GM12878 (cell line): Measurements from ENCODE around the gene SPTBN2. TPM values are rescaled to one million over a fixed set of nuclear protein-coding genes. Genes with fewer than 3 reads are reported as not detected.

Experiments
- ATAC-seq: fragments of 200-7000 bp; cut with Tn5 transposase; 3 replicates; pipeline ENCODE4 v1.9.1; 2020; ENCODE audit warnings: mild to moderate bottlenecking, moderate library complexity
- BruUV-seq: library from RNA; stranded (reverse); fragments of 400-500 nt; replicated peaks from 2 replicates; lab custom pipeline; 2021; lab: Mats Ljungman, UMichigan
- CTCF ChIA-PET: fragments of 300-600 bp; sonication (Branson Sonifier 250); formaldehyde crosslinking; extraction: SDS; loops from one replicate; lab custom pipeline; 2021; ENCODE audit warnings: inconsistent platforms; lab: Yijun Ruan, JAX
- POLR2A ChIA-PET: fragments of 350-600 bp; formaldehyde crosslinking; extraction: SDS; loops from one replicate; lab custom pipeline; 2021; ENCODE audit warnings: inconsistent platforms; lab: Charles Lee
- RAD21 ChIA-PET: fragments of 300-600 bp; sonication (Branson Sonifier 250); formaldehyde crosslinking; loops from one replicate; lab custom pipeline; 2023; ENCODE audit warnings: antibody characterized with exemption; ENCODE audit not compliant: unreplicated experiment; lab: Charles Lee
- SMC1A ChIA-PET: fragments of 300-600 bp; sonication (Branson Sonifier 250); formaldehyde crosslinking; loops from one replicate; lab custom pipeline; 2023; ENCODE audit not compliant: unreplicated experiment, uncharacterized antibody; lab: Charles Lee
- DNase-seq: peaks from one replicate; pipeline ENCODE4 v3.0.0-alpha.2; 2011; ENCODE audit warnings: low read depth, low spot score
- FAIRE-seq: peaks from 3 replicates; lab custom pipeline; 2011; peaks lifted over from hg19 to GRCh38; lab: Jason Lieb, UNC
- H2AFZ ChIP-seq: 2 replicates; pipeline ENCODE4 v1.6.0; 2011; ENCODE audit warnings: low read depth, low read length, control low read depth; ENCODE audit not compliant: control insufficient read depth
- H3K27ac ChIP-seq: 2 replicates; pipeline ENCODE4 v1.5.1; 2011; ENCODE audit warnings: control low read depth; ENCODE audit not compliant: control insufficient read depth, insufficient read depth
- H3K27me3 ChIP-seq, 2 experiments: replicated peaks in 1 of 2; 2 replicates each; pipeline versions ENCODE4 v1.6.0 to v1.6.1; 2011; ENCODE audit warnings: low read length in 1 of 2; ENCODE audit not compliant: control insufficient read depth in 2 of 2, insufficient read depth in 2 of 2
- H3K36me3 ChIP-seq, 2 experiments: 2 replicates each; pipeline ENCODE4 v1.5.1; 2011; ENCODE audit warnings: low read length in 1 of 2; ENCODE audit not compliant: control insufficient read depth in 2 of 2, insufficient read depth in 2 of 2
- H3K4me1 ChIP-seq: 2 replicates; pipeline ENCODE4 v1.6.1; 2011; ENCODE audit warnings: mild to moderate bottlenecking, low read length, moderate library complexity, mixed read lengths; ENCODE audit not compliant: control insufficient read depth, insufficient read depth
- H3K4me2 ChIP-seq: 2 replicates; pipeline ENCODE4 v1.6.0; 2011; ENCODE audit warnings: control low read depth; ENCODE audit not compliant: control insufficient read depth, insufficient read depth
- H3K4me3 ChIP-seq: fragments of 200-600 bp; sonication (generic); 2 replicates; pipeline ENCODE4 v1.5.1; 2016
- H3K79me2 ChIP-seq: 2 replicates; pipeline ENCODE4 v1.6.0; 2011; ENCODE audit warnings: low read length; ENCODE audit not compliant: control insufficient read depth, insufficient read depth
- H3K9ac ChIP-seq: 2 replicates; pipeline ENCODE4 v1.8.0; 2011; ENCODE audit warnings: low read length, control low read depth, mixed read lengths; ENCODE audit not compliant: control insufficient read depth, insufficient read depth
- H3K9me3 ChIP-seq: replicated peaks from 3 replicates; pipeline ENCODE4 v1.5.1; 2011; ENCODE audit warnings: mild to moderate bottlenecking, low read length; ENCODE audit not compliant: control insufficient read depth, insufficient read depth
- H4K20me1 ChIP-seq: 2 replicates; pipeline ENCODE4 v1.6.0; 2011; ENCODE audit not compliant: control insufficient read depth, insufficient read depth
- ETV6 ChIP-seq, 2 experiments: fragments of 450-650 bp in 1 of 2; IDR thresholded peaks in 1 of 2; conservative IDR thresholded peaks in 1 of 2; 2 replicates each; pipeline ENCODE4 v1.6.1; 2014; ENCODE audit warnings: antibody characterized with exemption in 1 of 2, borderline replicate concordance in 1 of 2, low read depth in 1 of 2, mild to moderate bottlenecking in 1 of 2, moderate library complexity in 1 of 2
- FOXK2 ChIP-seq: fragments of 450-650 bp; IDR thresholded peaks from 2 replicates; pipeline ENCODE4 v1.6.1; 2017; ENCODE audit warnings: mild to moderate bottlenecking, moderate library complexity
- GABPA ChIP-seq: IDR thresholded peaks from 2 replicates; pipeline ENCODE4 v1.6.1; 2014; ENCODE audit warnings: antibody characterized with exemption, low read depth, mild to moderate bottlenecking, inconsistent platforms
- HCFC1 ChIP-seq: fragments of 150-350 bp; IDR thresholded peaks from 2 replicates; pipeline ENCODE4 v1.6.1; 2014; ENCODE audit warnings: low read length
- KDM1A ChIP-seq: fragments of 200-600 bp; sonication (generic); IDR thresholded peaks from 2 replicates; pipeline ENCODE4 v1.6.1; 2016; ENCODE audit warnings: borderline replicate concordance
- POU2F2 ChIP-seq: IDR thresholded peaks from 3 replicates; pipeline ENCODE4 v1.6.1; 2011; ENCODE audit warnings: low read depth, mild to moderate bottlenecking, low read length, borderline replicate concordance
- RELA ChIP-seq: fragments of 450-650 bp; IDR thresholded peaks from 2 replicates; pipeline ENCODE4 v1.8.0; 2014; ENCODE audit warnings: borderline replicate concordance; ENCODE audit not compliant: partially characterized antibody
- ZNF207 ChIP-seq: fragments of 450-650 bp; IDR thresholded peaks from 2 replicates; pipeline ENCODE4 v1.6.1; 2014; ENCODE audit warnings: antibody characterized with exemption, mild to moderate bottlenecking, borderline replicate concordance
- WGBS: methylation state at CpG from one replicate; pipeline ENCODE4 v1.1.6; 2016; ENCODE audit warnings: low lambda C conversion rate; ENCODE audit not compliant: insufficient replicate concordance, insufficient coverage; ENCODE audit errors: missing lambda C conversion rate; 5-methylcytosine and 5-hydroxymethylcytosine counted together
- in situ Hi-C: fragments of 300-500 bp; cut with MboI; formaldehyde crosslinking; loops from 9 replicates; pipeline ENCODE4 v1.14.3; 2018; ENCODE audit warnings: mixed read lengths
- intact Hi-C: fragments of 100-400 bp; cut with micrococcal nuclease; formaldehyde crosslinking; loops from one replicate; pipeline ENCODE4 v1.14.2; 2022; ENCODE audit not compliant: unreplicated experiment
- polyA plus RNA-seq, 11 experiments: library from polyadenylated mRNA; depleted of rRNA in 4 of 11; unstranded in 6 of 11; stranded (reverse) in 5 of 11; fragments of >200 nt; fragmentation: Nextera tagmentation in 4 of 11; fragmentation: Illumina TruSeq in 1 of 11; extraction: Ambion mirVana in 4 of 11; extraction: Trizol in 1 of 11; gene quantifications; 1 replicate in 1 of 11; 2 replicates in 10 of 11; pipeline versions ENCODE4 v1.2.1 to v1.2.3, GENCODE V29; 2011 to 2016; ENCODE audit warnings: inconsistent platforms in 2 of 11, missing spikeins in 2 of 11, low read depth in 1 of 11
- total RNA-seq, 4 experiments: library from RNA; depleted of rRNA in 3 of 4; stranded (reverse); fragments of >200 nt in 3 of 4; fragmentation: Illumina TruSeq in 1 of 4; extraction: Trizol in 1 of 4; gene quantifications; 2 replicates each; pipeline versions ENCODE4 v1.2.1 to v1.2.3, GENCODE V29; 2013 to 2021
- TF ChIP-seq, protein P1 (sequence below): IDR thresholded peaks from 2 replicates; pipeline ENCODE4 v1.6.1; 2012; ENCODE audit warnings: improper control_type of control experiment, low read depth, low read length; ENCODE audit not compliant: insufficient replicate concordance

The SPTBN2 gene
- total and polyA plus RNA-seq, 10 of the 15 experiments (the other 5 are each of a cell fraction or from before 2014, with no cell fraction given), result 0.38 to 1.0 (median 0.69) TPM; not detected in 5

DNA sequence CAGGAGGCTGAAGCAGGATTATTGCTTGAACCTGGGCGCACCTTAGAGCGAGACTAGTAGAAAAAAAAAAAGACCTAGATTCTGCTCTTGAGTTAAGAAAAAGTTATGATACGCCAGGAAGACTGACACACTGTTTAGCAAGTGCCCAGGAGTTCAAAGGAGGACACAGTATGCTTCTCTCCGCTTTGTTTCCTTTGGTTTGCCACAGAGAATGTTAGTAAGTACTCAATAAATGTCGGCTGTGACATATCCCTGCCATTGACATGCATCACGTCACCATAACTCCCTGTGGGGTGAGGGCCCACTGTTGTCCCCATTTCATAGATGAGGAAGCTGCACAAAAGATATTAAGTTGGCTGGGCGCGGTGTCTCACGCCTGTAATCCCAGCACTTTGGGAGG, 7.1 kb downstream of the SPTBN2 start:
- in situ Hi-C loops, result no loop called here
- no peak overlapping the region for H3K4me3 ChIP-seq
- TF ChIP-seq GABPA, result no peak
- no peak for TF ChIP-seq ZNF207
- TF ChIP-seq KDM1A, result no peak
- no peak for TF ChIP-seq FOXK2
- TF ChIP-seq RELA, result no peak
- TF ChIP-seq, protein P1, sequence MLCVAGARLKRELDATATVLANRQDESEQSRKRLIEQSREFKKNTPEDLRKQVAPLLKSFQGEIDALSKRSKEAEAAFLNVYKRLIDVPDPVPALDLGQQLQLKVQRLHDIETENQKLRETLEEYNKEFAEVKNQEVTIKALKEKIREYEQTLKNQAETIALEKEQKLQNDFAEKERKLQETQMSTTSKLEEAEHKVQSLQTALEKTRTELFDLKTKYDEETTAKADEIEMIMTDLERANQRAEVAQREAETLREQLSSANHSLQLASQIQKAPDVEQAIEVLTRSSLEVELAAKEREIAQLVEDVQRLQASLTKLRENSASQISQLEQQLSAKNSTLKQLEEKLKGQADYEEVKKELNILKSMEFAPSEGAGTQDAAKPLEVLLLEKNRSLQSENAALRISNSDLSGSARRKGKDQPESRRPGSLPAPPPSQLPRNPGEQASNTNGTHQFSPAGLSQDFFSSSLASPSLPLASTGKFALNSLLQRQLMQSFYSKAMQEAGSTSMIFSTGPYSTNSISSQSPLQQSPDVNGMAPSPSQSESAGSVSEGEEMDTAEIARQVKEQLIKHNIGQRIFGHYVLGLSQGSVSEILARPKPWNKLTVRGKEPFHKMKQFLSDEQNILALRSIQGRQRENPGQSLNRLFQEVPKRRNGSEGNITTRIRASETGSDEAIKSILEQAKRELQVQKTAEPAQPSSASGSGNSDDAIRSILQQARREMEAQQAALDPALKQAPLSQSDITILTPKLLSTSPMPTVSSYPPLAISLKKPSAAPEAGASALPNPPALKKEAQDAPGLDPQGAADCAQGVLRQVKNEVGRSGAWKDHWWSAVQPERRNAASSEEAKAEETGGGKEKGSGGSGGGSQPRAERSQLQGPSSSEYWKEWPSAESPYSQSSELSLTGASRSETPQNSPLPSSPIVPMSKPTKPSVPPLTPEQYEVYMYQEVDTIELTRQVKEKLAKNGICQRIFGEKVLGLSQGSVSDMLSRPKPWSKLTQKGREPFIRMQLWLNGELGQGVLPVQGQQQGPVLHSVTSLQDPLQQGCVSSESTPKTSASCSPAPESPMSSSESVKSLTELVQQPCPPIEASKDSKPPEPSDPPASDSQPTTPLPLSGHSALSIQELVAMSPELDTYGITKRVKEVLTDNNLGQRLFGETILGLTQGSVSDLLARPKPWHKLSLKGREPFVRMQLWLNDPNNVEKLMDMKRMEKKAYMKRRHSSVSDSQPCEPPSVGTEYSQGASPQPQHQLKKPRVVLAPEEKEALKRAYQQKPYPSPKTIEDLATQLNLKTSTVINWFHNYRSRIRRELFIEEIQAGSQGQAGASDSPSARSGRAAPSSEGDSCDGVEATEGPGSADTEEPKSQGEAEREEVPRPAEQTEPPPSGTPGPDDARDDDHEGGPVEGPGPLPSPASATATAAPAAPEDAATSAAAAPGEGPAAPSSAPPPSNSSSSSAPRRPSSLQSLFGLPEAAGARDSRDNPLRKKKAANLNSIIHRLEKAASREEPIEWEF, result no peak
- no peak for TF ChIP-seq ETV6 (conservative IDR thresholded peaks at IDR 0.05 in 1 of 2, IDR thresholded peaks at IDR 0.05 in 1 of 2; ENCODE audit: borderline replicate concordance in 1 of 2, low read depth in 1 of 2)
- no peak for TF ChIP-seq HCFC1
- no peak for TF ChIP-seq POU2F2
- TF ChIP-seq, all 136 proteins: peak for 0
- FAIRE-seq (no peak), ATAC-seq (no peak), DNase-seq (no peak)
- Histone ChIP-seq H2AFZ (no peak overlapping the region), H3K9ac (no peak overlapping the region), H3K27ac (no peak overlapping the region), H3K4me1 (no peaks in the 10 kb centered on the region), H3K36me3 (no peaks in the 10 kb centered on the region), H4K20me1 (no peaks in the 10 kb centered on the region), H3K4me2 (no peak overlapping the region), H3K9me3 (no peaks in the 10 kb centered on the region), H3K27me3 (peaks cover 3 to 5% of the 10 kb centered on the region in 2 experiments), H3K79me2 (no peaks in the 10 kb centered on the region)
- WGBS, result 70% methylated on average over 9 of the region's 9 CpGs
- no TSS peak for BruUV-seq
- ChIA-PET RAD21 (no interaction called here), POLR2A (no interaction called here), SMC1A (no interaction called here), CTCF (no interaction called here)
- intact Hi-C loops, result no loop called here
